ENCODE data around the gene COL6A3.

DNA sequence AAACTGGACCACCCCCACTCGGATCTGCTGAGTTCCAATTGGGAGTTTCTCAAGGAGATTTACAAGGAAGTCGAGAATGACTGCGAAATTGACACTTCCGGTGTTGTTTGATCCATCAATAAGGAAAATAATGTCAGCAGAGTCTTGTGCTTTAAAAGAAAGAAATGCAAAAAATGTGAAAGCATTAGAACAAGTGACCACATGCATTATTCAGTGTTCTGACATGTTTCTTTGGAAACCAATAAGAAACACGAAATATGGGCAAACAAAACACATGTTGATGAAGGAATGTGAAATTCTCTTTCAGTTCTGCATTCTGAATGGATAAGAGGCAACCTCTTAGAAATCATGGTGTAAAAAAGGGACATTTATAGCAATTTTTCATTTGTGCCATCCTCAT lies 25.9 kb downstream of the COL6A3 start:
- no peak for TF ChIP-seq CTCF (conservative IDR thresholded peaks at IDR 0.05; ENCODE audit: low read depth, low read length)
- no peak for TF ChIP-seq EZH2 (IDR thresholded peaks at IDR 0.05; ENCODE audit: borderline replicate concordance, low read depth, low read length, poor library complexity, severe bottlenecking)

Data from A673 (cell line).